SK-N-MC (cell line): ENCODE measurements around the gene TEKT3.

Source experiments
- DNase-seq: peaks from one replicate; pipeline ENCODE4 v3.0.0-alpha.2; 2011; ENCODE audit warnings: low read depth, low spot score
- H3K27ac ChIP-seq: fragments of 200-600 bp; sonication (generic); 2 replicates; pipeline ENCODE4 v1.5.1; 2016; ENCODE audit warnings: mixed run types
- H3K36me3 ChIP-seq: fragments of 200-600 bp; sonication (generic); 2 replicates; pipeline ENCODE4 v1.6.1; 2017; ENCODE audit warnings: antibody characterized with exemption, low read length, mixed read lengths; ENCODE audit not compliant: insufficient read depth
- H3K4me3 ChIP-seq: fragments of 200-600 bp; sonication (generic); 2 replicates; pipeline ENCODE4 v1.5.1; 2016
- H3K9ac ChIP-seq: fragments of 200-600 bp; sonication (generic); 2 replicates; pipeline ENCODE4 v1.8.0; 2017; ENCODE audit warnings: mixed run types, mixed read lengths; ENCODE audit not compliant: insufficient read length
- H3K9me3 ChIP-seq: fragments of 200-600 bp; sonication (generic); 2 replicates; pipeline ENCODE4 v1.6.1; 2017; ENCODE audit warnings: low read depth, mild to moderate bottlenecking, antibody characterized with exemption, low read length, moderate library complexity, mixed read lengths
- EZH2 ChIP-seq: fragments of 200-600 bp; sonication (generic); IDR thresholded peaks from one replicate; pipeline ENCODE4 v1.6.1; 2017; ENCODE audit warnings: antibody characterized with exemption
- FOXP2 ChIP-seq: optimal IDR thresholded peaks from 2 replicates; pipeline ENCODE3; 2011; ENCODE audit warnings: mild to moderate bottlenecking, moderate library complexity; ENCODE audit not compliant: insufficient read depth; ENCODE audit errors: extremely low read length, control extremely low read depth
- POLR2AphosphoS5 ChIP-seq: IDR thresholded peaks from 2 replicates; pipeline ENCODE4 v1.6.1; 2012; ENCODE audit warnings: mild to moderate bottlenecking, low read depth, low read length, borderline replicate concordance

TEKT3 gene

DNA sequence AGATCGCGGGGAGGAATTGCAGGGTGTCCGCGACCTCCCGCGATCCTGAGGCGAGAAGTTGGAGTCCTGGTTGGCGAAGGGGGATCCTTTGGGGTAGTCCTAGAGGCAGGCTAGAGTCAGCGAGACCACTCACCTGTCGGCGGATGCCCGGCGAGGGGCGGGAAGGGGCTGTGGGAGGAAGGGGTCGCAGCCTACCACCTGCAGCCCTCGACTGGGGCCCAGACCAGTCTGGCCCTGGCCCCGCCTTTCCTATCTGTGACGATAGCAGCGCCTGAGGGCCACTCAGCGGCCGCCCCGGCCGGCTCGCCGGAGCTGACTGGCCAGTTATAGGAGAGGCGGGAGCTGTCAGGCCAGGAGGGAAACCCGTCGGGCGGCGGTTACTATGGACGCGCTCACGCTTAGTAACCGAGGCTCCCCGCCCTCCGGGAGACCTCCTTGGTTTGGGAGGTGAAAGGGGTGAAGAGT lies at the start of gene TEKT3:
TEKT3 (minus strand) TSS at position 213 of the 465 bp plus-strand sequence. CDS start 10,012 bp downstream, outside the sequence.
- DNase-seq: no peak
- TF ChIP-seq POLR2AphosphoS5 (no peak), EZH2 (no peak), FOXP2 (no peak)
- H3K4me3 ChIP-seq: no peak within 1 kb of the TSS

GRCh38 chr17:15388356-15389041 lies 47.1 kb upstream of the TEKT3 start:
- Histone ChIP-seq H3K4me3 (no peak overlapping the region), H3K27ac (no peak overlapping the region), H3K9ac (no peak overlapping the region), H3K9me3 (no peaks in the 10 kb centered on the region), H3K36me3 (no peaks in the 10 kb centered on the region)
- TF ChIP-seq POLR2AphosphoS5 (no peak), FOXP2 (no peak), EZH2 (no peak)
- DNase-seq: no peak

More for the DNA sequence above, at the start of gene TEKT3:
- Histone ChIP-seq H3K27ac (no peak within 1 kb of the TSS), H3K36me3 (no peaks in the 10 kb centered on the region), H3K9me3 (no peaks in the 10 kb centered on the region), H3K9ac (no peak within 1 kb of the TSS)

DNA sequence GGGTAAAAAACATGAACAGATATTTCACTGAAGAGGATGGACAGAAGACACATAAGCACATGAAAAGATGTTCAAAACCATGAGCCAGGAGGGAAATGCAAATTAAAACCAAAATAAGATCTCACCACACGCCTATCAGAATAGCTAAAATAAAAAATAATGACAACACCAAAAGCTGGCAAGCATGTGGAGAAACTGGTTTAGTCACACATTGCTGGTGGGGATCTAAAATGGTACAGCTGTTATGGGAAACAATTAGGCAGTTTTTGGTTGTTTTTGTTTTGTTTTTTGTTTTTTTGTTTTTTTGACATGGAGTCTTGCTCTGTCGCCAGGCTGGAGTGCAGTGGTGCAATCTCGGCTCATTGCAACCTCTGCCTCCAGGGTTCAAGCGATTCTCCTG lies 44.7 kb upstream of the TEKT3 start:
- no peak overlapping the region for H3K4me3 ChIP-seq
- no peak overlapping the region for H3K9ac ChIP-seq
- no peak for TF ChIP-seq EZH2
- TF ChIP-seq FOXP2: no peak
- no peak for TF ChIP-seq POLR2AphosphoS5
- no peak for DNase-seq
- no peaks in the 10 kb centered on the region for H3K36me3 ChIP-seq
- no peaks in the 10 kb centered on the region for H3K9me3 ChIP-seq
- no peak overlapping the region for H3K27ac ChIP-seq

DNA sequence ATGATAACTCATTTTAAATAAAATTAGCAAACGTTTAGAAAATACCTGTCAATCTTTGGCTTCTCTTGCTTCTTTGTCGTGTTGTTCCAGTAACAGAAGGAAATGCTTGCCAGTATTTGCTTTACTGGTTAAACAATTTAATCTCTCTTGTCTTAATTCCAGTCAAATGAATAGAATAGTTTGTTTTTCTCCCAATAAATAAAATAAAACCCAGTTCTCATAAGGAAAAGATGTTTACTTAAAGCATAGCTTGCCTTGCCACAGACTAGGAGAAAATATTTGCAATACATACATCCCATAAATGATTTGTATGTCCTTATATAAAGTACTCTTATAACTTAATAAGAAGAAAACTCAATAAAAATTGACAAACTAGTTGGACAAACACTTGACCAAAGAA lies 43.9 kb upstream of the TEKT3 start:
- Histone ChIP-seq H3K4me3 (no peak overlapping the region), H3K27ac (no peak overlapping the region), H3K9ac (no peak overlapping the region), H3K36me3 (no peaks in the 10 kb centered on the region), H3K9me3 (no peaks in the 10 kb centered on the region)
- DNase-seq: no peak
- TF ChIP-seq POLR2AphosphoS5: no peak
- TF ChIP-seq EZH2: no peak
- no peak for TF ChIP-seq FOXP2

DNA sequence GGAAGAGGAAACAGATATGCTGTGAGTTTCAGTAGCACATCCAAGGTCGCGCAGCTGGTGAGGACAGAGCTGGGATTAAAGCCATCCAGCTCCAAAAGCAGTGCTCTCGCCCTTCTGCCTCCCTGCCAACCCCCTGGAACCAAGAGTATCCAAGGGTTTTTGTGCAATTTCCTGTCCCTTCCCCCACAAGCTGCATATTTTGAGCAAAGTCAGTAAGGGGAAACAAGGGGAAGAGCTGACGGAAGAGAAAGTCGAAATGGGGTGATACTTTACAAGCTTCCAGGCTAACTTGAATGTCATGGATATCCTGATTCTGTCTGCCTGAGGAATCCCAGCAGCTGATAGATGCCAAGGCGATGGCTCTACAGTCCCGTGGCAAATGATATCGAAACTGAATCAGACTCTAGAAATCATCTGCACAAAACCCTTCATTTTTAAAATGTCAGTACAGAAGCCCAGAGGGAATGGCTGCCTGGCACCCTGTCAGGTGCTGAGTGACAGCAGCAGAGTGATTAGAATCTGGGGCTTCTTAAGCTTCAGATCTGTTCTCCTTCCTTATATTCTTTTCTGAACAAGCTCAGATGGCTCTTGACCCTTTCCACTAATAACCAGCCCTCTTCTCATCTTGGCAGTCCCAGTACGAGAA lies 42.9 kb upstream of the TEKT3 start:
- no peak overlapping the region for H3K4me3 ChIP-seq
- TF ChIP-seq FOXP2 (no peak), POLR2AphosphoS5 (no peak), EZH2 (no peak)
- no peak overlapping the region for H3K9ac ChIP-seq
- no peak for DNase-seq
- H3K36me3 ChIP-seq: no peaks in the 10 kb centered on the region
- H3K9me3 ChIP-seq: no peaks in the 10 kb centered on the region
- no peak overlapping the region for H3K27ac ChIP-seq

- Histone ChIP-seq H3K36me3 (no peaks in the 10 kb centered on the region), H3K4me3 (no peak overlapping the region), H3K9ac (no peak overlapping the region), H3K9me3 (no peaks in the 10 kb centered on the region), H3K27ac (no peak overlapping the region)
- TF ChIP-seq FOXP2: no peak
- no peak for DNase-seq
Observed at GRCh38 chr17:15382914-15383313, 41.5 kb upstream of the TEKT3 start.

DNA sequence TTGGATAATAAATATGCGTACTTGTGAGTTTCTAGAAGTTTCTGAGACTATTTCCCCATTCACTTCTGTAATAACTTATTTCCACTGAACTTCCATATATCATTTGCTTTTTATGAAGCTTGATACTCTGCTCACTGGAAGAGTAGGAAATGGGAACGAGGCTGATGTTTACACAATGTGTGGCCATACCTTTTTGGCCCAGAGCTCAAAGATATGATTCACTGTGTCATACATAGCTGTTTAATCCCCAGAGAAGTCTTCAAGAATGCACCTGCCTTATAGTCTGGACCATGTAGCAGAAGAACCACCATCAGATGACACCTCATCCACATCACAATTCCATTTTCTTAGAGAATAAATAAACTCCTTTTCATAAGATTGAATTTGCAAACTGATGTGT lies 40.3 kb upstream of the TEKT3 start:
- H3K27ac ChIP-seq: no peak overlapping the region
- H3K9ac ChIP-seq: no peak overlapping the region
- H3K9me3 ChIP-seq: no peaks in the 10 kb centered on the region
- no peak for DNase-seq
- H3K36me3 ChIP-seq: no peaks in the 10 kb centered on the region
- TF ChIP-seq POLR2AphosphoS5 (no peak), EZH2 (no peak), FOXP2 (no peak)
- no peak overlapping the region for H3K4me3 ChIP-seq

DNA sequence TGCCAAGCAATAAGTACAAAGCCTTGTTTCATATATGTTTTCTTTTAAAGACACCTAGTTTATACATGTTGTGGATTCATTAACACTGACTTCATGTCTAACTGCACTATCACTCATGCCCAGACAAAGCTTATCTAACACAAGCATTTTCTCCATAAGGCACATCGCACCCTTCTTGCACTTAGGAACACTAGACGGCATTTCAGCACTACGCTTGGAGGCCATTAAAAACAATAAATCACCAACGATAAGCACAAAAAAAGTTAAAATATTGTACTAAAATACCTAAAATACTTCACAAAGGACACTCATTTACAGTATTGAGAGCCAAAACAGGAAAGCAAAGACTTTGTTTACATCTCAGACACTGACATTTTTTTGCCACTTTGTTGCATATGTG lies 39.0 kb upstream of the TEKT3 start:
- Histone ChIP-seq H3K36me3 (no peaks in the 10 kb centered on the region), H3K9ac (no peak overlapping the region), H3K9me3 (no peaks in the 10 kb centered on the region), H3K27ac (no peak overlapping the region), H3K4me3 (no peak overlapping the region)
- no peak for DNase-seq
- no peak for TF ChIP-seq POLR2AphosphoS5
- TF ChIP-seq FOXP2: no peak
- TF ChIP-seq EZH2: no peak

GRCh38 chr17:15379659-15380058 lies 38.3 kb upstream of the TEKT3 start:
- no peak for TF ChIP-seq POLR2AphosphoS5
- no peak for TF ChIP-seq FOXP2
- TF ChIP-seq EZH2: no peak
- Histone ChIP-seq H3K27ac (no peak overlapping the region), H3K9me3 (no peaks in the 10 kb centered on the region), H3K9ac (no peak overlapping the region), H3K4me3 (no peak overlapping the region), H3K36me3 (no peaks in the 10 kb centered on the region)
- no peak for DNase-seq
